Endometrial microvascular endothelial cells (primary cell): ENCODE results near the gene PHYKPL. TPM values are rescaled to one million over a fixed set of nuclear protein-coding genes. Genes with fewer than 3 reads are reported as not detected.

Experiments used
- in situ Hi-C: cut with HindIII; loops from 2 replicates; pipeline ENCODE4 v1.10.0; 2017; ENCODE audit warnings: low sequenced_read_pairs, low pct_unique_long_range_greater_than_20kb; ENCODE audit errors: inconsistent ontology term
- total RNA-seq: library from RNA; depleted of rRNA; stranded (reverse); fragments of >200 nt; gene quantifications from one replicate; pipeline ENCODE4 v1.2.3, GENCODE V29; 2015; ENCODE audit errors: inconsistent ontology term

PHYKPL gene
- total RNA-seq, 1 donor from 2014 or later: 23.1 TPM

- in situ Hi-C loops: no loop called here
Observed at GRCh38 chr5:178170455-178170854, 62.1 kb downstream of the PHYKPL start.

DNA sequence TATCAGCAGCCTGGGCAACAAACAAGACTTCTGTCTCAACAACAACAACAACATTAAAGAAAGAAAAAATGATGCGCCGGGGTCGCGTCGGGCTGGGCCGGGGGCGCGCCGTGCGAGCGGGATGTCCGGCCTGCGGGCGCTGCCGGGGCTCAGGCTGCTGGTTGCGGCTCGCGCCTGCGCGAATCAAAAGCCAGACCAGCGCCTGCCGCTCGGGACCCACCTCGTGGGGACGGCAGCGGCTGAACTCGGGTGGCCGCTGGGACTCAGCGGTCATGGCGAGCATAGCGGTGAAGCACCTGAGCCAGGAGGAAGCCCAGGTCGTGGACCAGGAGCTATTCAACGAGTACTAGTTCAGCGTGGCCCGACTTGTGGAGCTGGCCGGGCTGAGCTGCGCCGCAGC lies 67.0 kb downstream of the PHYKPL start:
- in situ Hi-C loops: no loop called here

DNA sequence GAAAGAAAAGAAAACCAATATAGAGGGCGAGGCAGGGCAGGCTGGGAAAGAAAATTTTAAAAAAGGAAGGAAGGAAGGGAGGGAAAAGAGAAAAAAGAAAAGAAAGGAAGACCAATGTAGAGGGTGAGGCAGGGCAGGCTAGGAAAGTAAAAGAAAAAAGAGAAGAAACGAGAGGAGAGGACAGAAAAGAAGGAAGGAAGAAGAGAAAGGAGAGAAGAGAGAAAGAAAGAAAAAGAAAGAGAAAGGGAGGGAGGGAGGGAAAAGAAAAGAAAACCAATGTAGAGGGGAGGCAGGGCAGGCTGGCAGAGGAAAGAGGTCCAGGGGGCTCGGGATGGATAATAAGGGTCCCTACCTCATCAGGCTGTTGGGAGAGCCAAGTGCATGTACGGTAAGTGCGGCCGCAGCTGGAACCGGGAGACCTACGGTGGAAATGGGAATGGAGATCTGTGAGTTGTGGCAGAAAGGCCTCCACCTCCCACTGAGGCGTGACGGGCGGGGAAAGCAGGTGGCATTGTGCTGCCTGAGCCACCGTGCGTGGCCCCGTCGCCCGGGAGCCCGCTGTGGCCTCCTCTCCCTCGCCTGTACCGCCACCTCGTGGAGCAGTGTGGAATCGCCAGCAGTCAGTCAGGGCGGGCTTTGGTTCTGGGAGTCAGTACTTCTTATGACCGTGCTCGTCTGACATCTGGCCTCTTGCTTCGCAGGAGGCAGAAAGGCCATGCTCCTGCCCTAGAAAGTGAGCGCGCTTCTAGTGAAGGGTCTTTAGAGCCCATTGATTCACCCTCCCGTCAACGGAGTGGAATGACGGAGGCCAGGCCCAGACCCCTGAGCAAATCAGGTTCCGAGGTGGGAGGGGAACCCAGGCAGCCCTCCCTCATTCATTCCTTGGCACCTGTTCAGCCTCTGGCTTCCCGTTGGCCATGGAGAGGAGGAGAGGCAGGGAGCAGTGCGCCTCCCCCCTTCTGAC lies 68.5 kb downstream of the PHYKPL start:
- in situ Hi-C loops: no loop called here

GRCh38 chr5:178162481-178162880 lies 70.1 kb downstream of the PHYKPL start:
- in situ Hi-C loops: no loop called here

DNA sequence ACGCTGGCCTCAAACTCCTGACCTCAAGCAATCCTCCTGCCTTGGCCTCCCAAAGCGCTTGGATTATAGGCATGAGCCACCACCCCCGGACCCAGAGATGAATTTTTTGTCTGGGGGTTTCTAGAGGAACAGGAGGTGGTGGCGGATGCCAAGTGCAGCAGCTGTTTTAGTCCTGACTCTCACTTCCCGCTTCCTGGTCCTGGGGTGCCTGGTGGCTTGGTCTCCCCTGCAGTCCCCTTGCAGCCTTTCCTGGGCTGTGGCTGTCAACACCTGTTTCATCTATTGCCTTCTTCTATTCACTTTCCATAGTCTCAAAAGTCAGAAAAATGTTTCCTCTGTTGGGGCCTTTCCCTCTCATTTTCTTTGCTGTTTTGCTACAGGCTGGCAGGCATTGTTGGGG lies 72.4 kb downstream of the PHYKPL start:
- in situ Hi-C loops: no loop called here

Other genes starting within 250 kb of the PHYKPL start
- gene PROP1, start 236.6 kb downstream of the PHYKPL start, total RNA-seq: not detected
- gene N4BP3, start 119.3 kb downstream of the PHYKPL start, total RNA-seq: 11.2 TPM
- gene RMND5B, start 101.8 kb downstream of the PHYKPL start, total RNA-seq: 21.2 TPM
- 813 TPM for gene NHP2, start 78.9 kb downstream of the PHYKPL start, total RNA-seq
- not detected for gene GMCL2, start 45.4 kb downstream of the PHYKPL start, total RNA-seq
- 169 TPM for gene HNRNPAB, start 28.3 kb downstream of the PHYKPL start, total RNA-seq